ENCODE measurements around the gene DPY30.

The DPY30 gene

DNA sequence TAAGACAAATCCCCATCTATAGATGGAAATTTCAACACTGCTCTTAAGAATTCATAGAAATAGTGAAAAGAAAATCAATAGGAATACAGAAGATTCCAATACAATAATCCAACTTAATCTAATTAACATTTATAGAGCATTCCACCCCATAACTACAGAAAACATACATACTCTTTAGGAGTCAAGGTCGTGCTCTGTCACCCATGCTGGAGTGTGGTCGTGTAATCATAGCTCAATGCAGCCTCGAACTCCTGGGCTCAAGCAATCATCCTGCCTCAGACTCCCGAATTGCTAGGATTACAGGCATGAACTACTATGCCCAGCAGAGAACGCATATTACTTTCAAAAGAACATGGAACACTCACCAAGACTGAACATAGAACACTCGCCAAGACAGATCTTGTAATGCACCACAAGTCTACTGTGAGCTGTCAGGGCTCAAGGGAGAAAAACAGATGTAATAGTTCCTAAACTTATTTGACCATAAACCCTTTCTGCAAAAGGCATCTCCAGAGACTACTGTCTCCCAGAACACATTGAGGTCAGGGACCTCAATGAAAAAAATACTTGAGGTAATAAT, 42.9 kb downstream of the DPY30 start:
- TF ChIP-seq, protein P1, sequence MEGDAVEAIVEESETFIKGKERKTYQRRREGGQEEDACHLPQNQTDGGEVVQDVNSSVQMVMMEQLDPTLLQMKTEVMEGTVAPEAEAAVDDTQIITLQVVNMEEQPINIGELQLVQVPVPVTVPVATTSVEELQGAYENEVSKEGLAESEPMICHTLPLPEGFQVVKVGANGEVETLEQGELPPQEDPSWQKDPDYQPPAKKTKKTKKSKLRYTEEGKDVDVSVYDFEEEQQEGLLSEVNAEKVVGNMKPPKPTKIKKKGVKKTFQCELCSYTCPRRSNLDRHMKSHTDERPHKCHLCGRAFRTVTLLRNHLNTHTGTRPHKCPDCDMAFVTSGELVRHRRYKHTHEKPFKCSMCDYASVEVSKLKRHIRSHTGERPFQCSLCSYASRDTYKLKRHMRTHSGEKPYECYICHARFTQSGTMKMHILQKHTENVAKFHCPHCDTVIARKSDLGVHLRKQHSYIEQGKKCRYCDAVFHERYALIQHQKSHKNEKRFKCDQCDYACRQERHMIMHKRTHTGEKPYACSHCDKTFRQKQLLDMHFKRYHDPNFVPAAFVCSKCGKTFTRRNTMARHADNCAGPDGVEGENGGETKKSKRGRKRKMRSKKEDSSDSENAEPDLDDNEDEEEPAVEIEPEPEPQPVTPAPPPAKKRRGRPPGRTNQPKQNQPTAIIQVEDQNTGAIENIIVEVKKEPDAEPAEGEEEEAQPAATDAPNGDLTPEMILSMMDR (IDR thresholded peaks at IDR 0.05) = no peak
- TF ChIP-seq ZFX (IDR thresholded peaks at IDR 0.05; ENCODE audit: borderline replicate concordance) = no peak
- H3K27ac ChIP-seq = no peak overlapping the region

DNA sequence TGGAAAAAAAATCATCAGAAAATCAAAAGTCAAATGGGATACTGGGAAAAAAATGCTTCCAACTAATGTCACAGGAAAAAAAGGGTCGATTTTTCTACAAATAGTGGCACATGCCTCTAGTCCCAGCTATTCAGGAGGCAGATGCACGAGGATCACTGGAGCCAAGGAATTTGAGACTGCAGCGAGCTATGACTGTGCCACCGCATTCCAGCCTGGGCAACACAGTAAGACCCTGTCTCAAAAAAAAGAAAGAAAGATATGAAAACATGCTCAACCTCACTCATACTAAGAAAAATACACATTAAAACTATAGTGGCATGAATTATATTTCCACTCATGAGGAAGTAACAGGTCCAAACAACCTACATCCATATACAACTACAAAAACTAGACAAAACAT, 46.7 kb downstream of the DPY30 start:
- H3K27ac ChIP-seq = no peak overlapping the region
- TF ChIP-seq, protein P1 (IDR thresholded peaks at IDR 0.05) = no peak
- no peak for TF ChIP-seq ZFX (IDR thresholded peaks at IDR 0.05; ENCODE audit: borderline replicate concordance)

DNA sequence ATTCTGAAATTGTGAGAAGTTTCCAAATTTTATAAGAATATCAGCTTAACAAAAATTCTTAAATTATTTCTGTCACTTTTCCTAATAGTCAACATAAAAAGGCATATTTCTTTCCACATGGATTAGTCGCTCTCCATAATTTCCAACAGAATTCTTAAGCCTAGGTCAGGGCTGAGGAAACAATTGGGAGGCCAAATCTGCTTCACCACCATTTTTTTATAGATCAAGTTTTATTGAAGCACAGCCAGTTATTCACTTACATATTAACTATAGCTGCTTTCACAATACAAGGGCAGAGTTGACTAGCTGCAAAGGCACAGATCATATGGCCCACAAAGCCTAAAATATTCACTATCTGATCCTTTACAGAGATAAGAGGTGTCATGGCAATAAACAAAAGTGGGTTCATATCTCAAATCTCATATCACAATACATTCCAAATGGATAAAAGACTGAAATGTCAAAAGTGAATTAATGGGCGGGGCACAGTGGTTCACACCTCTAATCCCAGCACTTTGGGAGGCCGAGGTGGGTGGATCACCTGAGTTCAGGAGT, 47.5 kb downstream of the DPY30 start:
- 0 out of 2 replicates have a peak overlapping the region, but pooled peaks have one; percentile 8 for H3K27ac ChIP-seq
- TF ChIP-seq, protein P1 (IDR thresholded peaks at IDR 0.05) = no peak
- TF ChIP-seq ZFX (IDR thresholded peaks at IDR 0.05; ENCODE audit: borderline replicate concordance) = no peak

DNA sequence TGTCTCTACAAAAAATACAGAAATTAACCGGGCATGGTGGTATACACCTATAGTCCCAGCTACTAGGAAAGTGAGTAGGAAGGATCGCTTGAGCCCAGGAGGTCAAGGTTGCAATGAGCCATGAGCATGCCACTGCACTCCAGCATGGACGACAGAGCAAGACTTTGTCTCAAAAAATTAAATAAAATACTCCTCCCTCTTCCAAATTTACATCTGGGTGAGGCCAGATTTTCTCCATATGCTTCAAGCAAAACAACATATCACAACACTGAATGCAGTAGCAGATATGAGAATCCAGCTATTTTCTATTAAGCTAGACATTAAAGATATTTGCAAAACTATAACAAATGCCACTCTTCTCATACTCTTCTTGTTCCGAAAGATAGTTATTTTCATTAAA, 49.7 kb downstream of the DPY30 start:
- TF ChIP-seq ZFX (IDR thresholded peaks at IDR 0.05; ENCODE audit: borderline replicate concordance) = no peak
- TF ChIP-seq, protein P1 (IDR thresholded peaks at IDR 0.05) = no peak
- no peak overlapping the region for H3K27ac ChIP-seq

DNA sequence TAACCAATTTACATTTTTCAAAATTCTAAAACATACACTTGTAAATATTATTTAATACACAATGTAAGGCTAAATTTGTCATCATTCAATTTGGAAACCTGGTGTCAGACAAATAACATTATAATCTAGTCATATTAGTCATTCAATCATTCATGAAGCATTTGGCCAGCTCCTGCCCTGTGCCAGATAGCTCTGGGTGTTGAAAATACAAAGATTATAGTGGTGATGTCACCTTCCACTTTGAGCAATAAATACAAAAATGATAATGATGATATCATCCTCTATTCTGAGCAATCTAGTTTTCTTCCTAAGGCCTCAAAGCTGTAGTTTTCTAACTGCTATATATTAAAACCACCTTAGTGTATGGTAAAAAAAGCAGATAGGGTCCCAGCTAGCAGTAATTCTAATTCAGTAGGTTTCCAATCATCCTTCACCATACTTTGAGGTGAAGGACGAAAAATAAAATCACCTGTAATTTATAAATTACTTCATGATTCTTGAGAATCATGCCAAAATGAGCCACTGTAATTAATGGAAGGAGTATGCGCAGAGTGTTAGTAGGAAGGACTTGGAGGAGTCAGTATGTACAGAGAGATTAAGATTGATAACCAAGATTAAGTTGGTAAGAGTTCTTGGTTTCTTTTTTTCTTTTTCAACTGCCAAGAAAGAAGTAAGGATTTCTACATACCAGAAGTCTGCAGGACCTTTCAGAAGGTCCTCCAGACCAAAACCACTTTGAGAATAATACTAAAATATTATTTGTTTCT, 52.0 kb downstream of the DPY30 start:
- TF ChIP-seq ZFX (IDR thresholded peaks at IDR 0.05; ENCODE audit: borderline replicate concordance) = no peak
- TF ChIP-seq, protein P1 (IDR thresholded peaks at IDR 0.05) = no peak
- H3K27ac ChIP-seq = no peak overlapping the region

DNA sequence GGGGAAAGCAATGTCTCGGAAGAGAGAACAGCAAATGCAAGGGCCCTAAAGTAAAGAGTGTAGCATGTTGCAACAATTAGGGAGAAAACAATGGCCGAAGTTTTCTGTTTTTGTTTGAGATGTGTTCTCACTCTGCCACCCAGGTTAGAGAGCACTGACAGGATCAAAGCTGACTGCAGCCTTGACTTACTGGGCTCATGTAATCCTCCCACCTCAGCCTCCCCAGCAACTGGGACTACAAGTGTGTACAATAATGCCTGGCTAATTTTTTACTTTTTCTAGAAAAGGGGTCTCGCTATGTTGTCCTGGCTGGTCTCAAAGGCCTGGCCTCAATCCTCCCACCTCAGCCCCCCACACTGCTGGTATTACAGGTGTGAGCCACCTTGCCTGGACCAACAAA, 52.7 kb downstream of the DPY30 start:
- H3K27ac ChIP-seq = no peak overlapping the region
- TF ChIP-seq ZFX (IDR thresholded peaks at IDR 0.05; ENCODE audit: borderline replicate concordance) = no peak
- TF ChIP-seq, protein P1 (IDR thresholded peaks at IDR 0.05) = no peak

Data from 22Rv1 (cell line).